ENCODE results near the gene ENTPD8. TPM values are rescaled to one million over a fixed set of nuclear protein-coding genes. Genes with fewer than 3 reads are reported as not detected.
"Not testable (repeated sequence)": the region's sequence is repeated elsewhere in the genome, so short reads cannot be mapped to it uniquely, and the experiment has no call there.

Gene ENTPD8
- total and polyA plus RNA-seq, 4 experiments from 2014 or later = not detected

- Mint-ChIP-seq H3K9me3 (peaks cover 0 to 10% (median 2%) of the 10 kb centered on the region in 8 donors), H3K4me3 (no peak overlapping the region), H3K36me3 (peaks cover 1 to 2% of the 10 kb centered on the region in 2 donors), H3K4me1 (peaks cover 2 to 6% (median 5%) of the 10 kb centered on the region in 4 donors), H3K27ac (no peak overlapping the region), H3K27me3 (no peaks in the 10 kb centered on the region)
- H3K27me3 ChIP-seq (ENCODE audit: insufficient read depth, low read length) = no peaks in the 10 kb centered on the region
- ChIA-PET CTCF (ENCODE audit: partially characterized antibody) (no interaction called here), POLR2A (ENCODE audit: partially characterized antibody) (no interaction called here)
- H3K4me1 ChIP-seq (ENCODE audit: insufficient read depth, low read length) = peaks cover under 1% of the 10 kb centered on the region
- no peak for DNase-seq
- intact Hi-C loops (cut with micrococcal nuclease) = no loop called here
- no peak overlapping the region for H3K4me3 ChIP-seq (ENCODE audit: low read length in 2 of 2)
- no peak overlapping the region for H3K27ac ChIP-seq (ENCODE audit: low read depth, low read length)
- no peaks in the 10 kb centered on the region for H3K36me3 ChIP-seq (ENCODE audit: insufficient read depth, low read length)
- H3K9me3 ChIP-seq (ENCODE audit: control insufficient read depth in 1 of 2, low read length in 2 of 2) = no peaks in the 10 kb centered on the region
Observed at GRCh38 chr9:137467896-137468295, 26.7 kb upstream of the ENTPD8 start.

GRCh38 chr9:137467161-137467581, 26.0 kb upstream of the ENTPD8 start:
- Histone ChIP-seq H3K4me1 (ENCODE audit: insufficient read depth, low read length) (peaks cover 8% of the 10 kb centered on the region), H3K4me3 (ENCODE audit: low read length in 2 of 2) (no peak overlapping the region), H3K27me3 (ENCODE audit: insufficient read depth, low read length) (no peaks in the 10 kb centered on the region), H3K36me3 (ENCODE audit: insufficient read depth, low read length) (no peaks in the 10 kb centered on the region), H3K27ac (ENCODE audit: low read depth, low read length) (no peak overlapping the region), H3K9me3 (ENCODE audit: control insufficient read depth in 1 of 2, low read length in 2 of 2) (no peaks in the 10 kb centered on the region)
- Mint-ChIP-seq H3K9me3 (peaks cover 0 to 4% (median 0%) of the 10 kb centered on the region in 8 donors), H3K4me1 (peaks cover 2 to 7% (median 6%) of the 10 kb centered on the region in 4 donors), H3K27me3 (no peaks in the 10 kb centered on the region), H3K36me3 (no peaks in the 10 kb centered on the region), H3K27ac (no peak overlapping the region), H3K4me3 (no peak overlapping the region)
- ChIA-PET CTCF (ENCODE audit: partially characterized antibody) (no interaction called here), POLR2A (ENCODE audit: partially characterized antibody) (no interaction called here)
- DNase-seq = no peak
- intact Hi-C loops (cut with micrococcal nuclease) = no loop called here

- H3K9me3 Mint-ChIP-seq; intact Hi-C loops (cut with micrococcal nuclease); H3K9me3 ChIP-seq (ENCODE audit: control insufficient read depth in 1 of 2, low read length in 2 of 2); H3K4me3 ChIP-seq (ENCODE audit: low read length in 2 of 2); H3K27ac ChIP-seq (ENCODE audit: low read depth, low read length); H3K27me3 Mint-ChIP-seq; CTCF ChIA-PET (ENCODE audit: partially characterized antibody); DNase-seq; H3K27me3 ChIP-seq (ENCODE audit: insufficient read depth, low read length); POLR2A ChIA-PET (ENCODE audit: partially characterized antibody); H3K36me3 Mint-ChIP-seq; H3K36me3 ChIP-seq (ENCODE audit: insufficient read depth, low read length): not testable (repeated sequence)
- H3K4me1 ChIP-seq (ENCODE audit: insufficient read depth, low read length) = peaks cover 14% of the 10 kb centered on the region
- H3K27ac Mint-ChIP-seq = peak overlapping the region in 2 of 7 donors; percentile 36 to 69
- peaks cover 5 to 12% (median 7%) of the 10 kb centered on the region in 4 donors for H3K4me1 Mint-ChIP-seq
- H3K4me3 Mint-ChIP-seq = peak overlapping the region in 1 of 8 donors; percentile 6
Observed at GRCh38 chr9:137466389-137467085, 25.4 kb upstream of the ENTPD8 start.

DNA sequence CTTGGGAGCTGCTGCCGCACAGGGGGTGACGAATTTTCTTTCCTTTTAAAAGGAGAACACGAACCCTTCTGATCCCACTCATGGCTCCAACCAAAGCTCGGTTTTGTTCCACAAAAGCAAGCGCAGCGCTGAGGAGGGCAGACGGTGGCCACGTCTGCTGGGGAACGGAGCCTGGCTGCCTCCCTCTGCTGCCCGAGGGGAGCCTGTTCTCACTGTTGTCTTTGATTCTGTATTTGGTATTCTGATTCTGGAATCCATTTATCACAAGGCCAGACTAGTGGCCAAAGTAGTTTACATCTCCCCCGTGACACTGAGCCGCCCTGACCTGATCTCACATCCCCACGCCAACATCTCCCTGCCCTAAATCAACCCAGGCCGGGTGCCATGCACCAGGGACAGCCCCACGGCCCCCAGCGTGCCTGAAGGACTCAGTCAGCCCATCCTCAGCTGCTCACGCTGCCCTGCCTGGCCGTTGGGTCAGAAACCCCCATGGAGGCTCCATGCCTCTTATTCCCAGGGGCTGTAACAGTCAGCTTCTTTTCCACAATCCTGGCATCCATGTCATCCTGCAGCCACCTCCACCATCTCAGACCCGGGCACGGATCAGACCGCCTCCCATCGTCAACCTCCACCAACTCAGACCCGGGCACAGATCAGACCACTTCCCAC, 24.7 kb upstream of the ENTPD8 start:
- no peaks in the 10 kb centered on the region for H3K9me3 Mint-ChIP-seq
- intact Hi-C loops (cut with micrococcal nuclease) = no loop called here
- Histone ChIP-seq H3K4me3 (ENCODE audit: low read length in 2 of 2) (no peak overlapping the region), H3K27ac (ENCODE audit: low read depth, low read length) (no peak overlapping the region), H3K36me3 (ENCODE audit: insufficient read depth, low read length) (no peaks in the 10 kb centered on the region), H3K4me1 (ENCODE audit: insufficient read depth, low read length) (peaks cover 21% of the 10 kb centered on the region), H3K9me3 (ENCODE audit: control insufficient read depth in 1 of 2, low read length in 2 of 2) (no peaks in the 10 kb centered on the region), H3K27me3 (ENCODE audit: insufficient read depth, low read length) (no peaks in the 10 kb centered on the region)
- ChIA-PET CTCF (ENCODE audit: partially characterized antibody) (no interaction called here), POLR2A (ENCODE audit: partially characterized antibody) (no interaction called here)
- peak overlapping the region in 1 of 8 donors; percentile 6 for H3K4me3 Mint-ChIP-seq
- DNase-seq = no peak
- no peaks in the 10 kb centered on the region for H3K36me3 Mint-ChIP-seq
- no peaks in the 10 kb centered on the region for H3K27me3 Mint-ChIP-seq
- peak overlapping the region in 1 of 7 donors; percentile 17 for H3K27ac Mint-ChIP-seq
- peaks cover 4 to 12% (median 10%) of the 10 kb centered on the region in 4 donors for H3K4me1 Mint-ChIP-seq

DNA sequence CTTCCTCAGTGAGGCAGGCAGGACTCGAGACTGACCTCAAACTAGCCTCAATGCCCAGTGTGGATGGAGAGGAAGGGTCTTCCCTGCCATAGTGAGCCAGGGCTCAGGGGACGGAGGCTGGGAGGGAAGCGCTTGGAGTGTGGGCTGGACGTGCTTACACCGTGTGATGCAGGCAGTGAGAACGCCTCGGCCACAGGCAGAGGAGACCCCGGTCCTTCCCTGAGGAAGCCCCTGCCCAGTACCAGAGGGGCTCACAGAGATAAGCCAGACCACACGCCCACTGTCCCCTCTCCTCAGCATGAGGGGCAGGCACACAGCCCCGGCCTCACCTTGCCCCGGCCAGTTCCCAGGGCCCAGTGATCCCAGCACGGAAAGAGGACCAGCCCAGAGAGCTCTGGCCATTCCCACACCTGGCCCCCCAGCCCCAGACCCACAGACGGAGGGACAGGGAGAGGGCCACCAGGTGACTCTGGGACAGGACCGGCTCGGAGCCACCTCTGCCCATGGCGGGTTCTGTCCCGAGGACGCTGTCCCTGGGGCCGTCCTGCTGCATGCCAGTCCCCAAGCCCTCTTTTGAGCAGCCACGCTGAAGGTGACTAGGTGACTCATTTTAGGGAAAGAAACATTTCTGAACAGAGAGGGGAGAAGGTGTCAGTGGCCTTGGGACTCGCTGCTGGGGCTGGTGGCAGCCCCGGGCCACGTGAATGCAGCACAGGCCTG, 24.0 kb upstream of the ENTPD8 start:
- no peaks in the 10 kb centered on the region for H3K36me3 Mint-ChIP-seq
- Histone ChIP-seq H3K4me3 (ENCODE audit: low read length in 2 of 2) (no peak overlapping the region), H3K9me3 (ENCODE audit: control insufficient read depth in 1 of 2, low read length in 2 of 2) (no peaks in the 10 kb centered on the region), H3K4me1 (ENCODE audit: insufficient read depth, low read length) (peaks cover 28% of the 10 kb centered on the region), H3K27ac (ENCODE audit: low read depth, low read length) (no peak overlapping the region), H3K36me3 (ENCODE audit: insufficient read depth, low read length) (no peaks in the 10 kb centered on the region), H3K27me3 (ENCODE audit: insufficient read depth, low read length) (no peaks in the 10 kb centered on the region)
- POLR2A ChIA-PET (ENCODE audit: partially characterized antibody) = interaction anchor here (0.7 kb wide), 1 partner anchor 70 kb away, joined by 3 read pairs; no protein-coding TSS in a partner anchor
- H3K9me3 Mint-ChIP-seq = no peaks in the 10 kb centered on the region
- no peaks in the 10 kb centered on the region for H3K27me3 Mint-ChIP-seq
- intact Hi-C loops (cut with micrococcal nuclease) = no loop called here
- CTCF ChIA-PET (ENCODE audit: partially characterized antibody) = no interaction called here
- no peak overlapping the region for H3K27ac Mint-ChIP-seq
- no peak for DNase-seq
- H3K4me1 Mint-ChIP-seq = peaks cover 2 to 12% (median 10%) of the 10 kb centered on the region in 4 donors
- no peak overlapping the region for H3K4me3 Mint-ChIP-seq

DNA sequence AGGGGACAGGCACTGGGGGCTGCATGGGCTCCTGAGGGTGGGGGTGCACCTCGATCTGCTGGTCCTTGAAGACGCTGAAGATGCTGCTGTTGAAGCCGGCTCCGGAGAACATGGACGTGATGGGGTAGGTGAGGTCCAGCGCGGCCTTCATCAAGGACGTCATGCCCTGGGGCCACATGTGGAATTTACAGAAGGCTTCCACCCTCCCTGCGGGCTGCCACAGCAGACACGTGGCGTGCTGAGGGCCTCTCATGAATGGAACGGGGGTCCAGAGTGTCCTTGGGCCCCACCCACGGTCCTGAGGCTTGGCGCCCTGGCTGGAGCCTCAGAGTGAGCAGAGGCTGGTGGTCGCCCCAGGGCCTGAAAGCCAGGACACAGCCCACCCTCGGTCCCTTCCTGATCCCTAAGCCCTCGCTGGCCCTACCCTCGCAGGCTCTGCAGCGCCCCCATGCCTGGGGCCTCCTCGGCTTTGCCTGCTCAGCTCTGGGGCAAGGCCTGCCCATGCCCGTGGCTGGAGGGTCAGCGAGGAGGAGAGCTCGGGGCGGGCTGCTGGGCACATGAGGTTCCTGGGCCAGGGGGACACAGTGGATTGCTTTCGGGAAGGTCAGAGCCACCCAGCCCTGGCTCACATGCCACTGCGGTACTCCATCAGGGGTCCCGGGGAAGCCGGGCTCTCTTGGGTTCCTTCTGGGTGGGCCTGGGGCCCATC, 23.3 kb upstream of the ENTPD8 start:
- H3K9me3 Mint-ChIP-seq = no peaks in the 10 kb centered on the region
- POLR2A ChIA-PET (ENCODE audit: partially characterized antibody) = interaction anchor here (0.7 kb wide), 1 partner anchor 70 kb away, joined by 3 read pairs; no protein-coding TSS in a partner anchor
- no peak overlapping the region for H3K4me3 Mint-ChIP-seq
- no peak for DNase-seq
- CTCF ChIA-PET (ENCODE audit: partially characterized antibody) = no interaction called here
- intact Hi-C loops (cut with micrococcal nuclease) = no loop called here
- no peaks in the 10 kb centered on the region for H3K27me3 ChIP-seq (ENCODE audit: insufficient read depth, low read length)
- H3K36me3 Mint-ChIP-seq = no peaks in the 10 kb centered on the region
- no peaks in the 10 kb centered on the region for H3K27me3 Mint-ChIP-seq
- no peak overlapping the region for H3K4me3 ChIP-seq (ENCODE audit: low read length in 2 of 2)
- H3K4me1 Mint-ChIP-seq = peaks cover 5 to 19% (median 14%) of the 10 kb centered on the region in 4 donors
- peaks cover 35% of the 10 kb centered on the region for H3K4me1 ChIP-seq (ENCODE audit: insufficient read depth, low read length)
- no peaks in the 10 kb centered on the region for H3K9me3 ChIP-seq (ENCODE audit: control insufficient read depth in 1 of 2, low read length in 2 of 2)
- H3K27ac ChIP-seq (ENCODE audit: low read depth, low read length) = no peak overlapping the region
- no peaks in the 10 kb centered on the region for H3K36me3 ChIP-seq (ENCODE audit: insufficient read depth, low read length)
- H3K27ac Mint-ChIP-seq = peak overlapping the region in 1 of 7 donors; percentile 47

DNA sequence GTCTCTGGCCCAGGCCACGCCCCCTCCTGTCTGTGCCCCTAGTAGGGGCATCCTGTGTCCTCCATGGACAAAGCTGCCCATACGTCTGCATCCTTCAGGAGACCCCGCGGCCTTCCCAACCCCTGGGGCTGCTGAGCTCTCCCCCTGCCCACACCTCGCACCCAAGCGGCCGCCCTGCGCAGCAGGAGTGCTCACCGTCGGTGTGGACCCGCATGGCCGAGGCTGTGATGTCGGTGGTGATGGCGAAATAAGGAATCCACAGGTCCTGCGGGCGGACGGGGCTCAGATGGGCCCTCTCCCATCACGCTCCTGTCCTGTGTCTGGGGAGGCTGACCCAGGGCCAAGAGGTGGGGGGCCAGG, 22.8 kb upstream of the ENTPD8 start:
- Histone ChIP-seq H3K9me3 (ENCODE audit: control insufficient read depth in 1 of 2, low read length in 2 of 2) (no peaks in the 10 kb centered on the region), H3K4me1 (ENCODE audit: insufficient read depth, low read length) (peaks cover 37% of the 10 kb centered on the region), H3K4me3 (ENCODE audit: low read length in 2 of 2) (no peak overlapping the region), H3K27me3 (ENCODE audit: insufficient read depth, low read length) (no peaks in the 10 kb centered on the region), H3K27ac (ENCODE audit: low read depth, low read length) (no peak overlapping the region), H3K36me3 (ENCODE audit: insufficient read depth, low read length) (no peaks in the 10 kb centered on the region)
- no peaks in the 10 kb centered on the region for H3K36me3 Mint-ChIP-seq
- ChIA-PET CTCF (ENCODE audit: partially characterized antibody) (no interaction called here), POLR2A (ENCODE audit: partially characterized antibody) (no interaction called here)
- DNase-seq = no peak
- intact Hi-C loops (cut with micrococcal nuclease) = no loop called here
- H3K27me3 Mint-ChIP-seq = no peaks in the 10 kb centered on the region
- no peaks in the 10 kb centered on the region for H3K9me3 Mint-ChIP-seq
- H3K27ac Mint-ChIP-seq = peak overlapping the region in 1 of 7 donors; percentile 41
- peaks cover 5 to 20% (median 14%) of the 10 kb centered on the region in 4 donors for H3K4me1 Mint-ChIP-seq
- peak overlapping the region in 1 of 8 donors; percentile 46 for H3K4me3 Mint-ChIP-seq

All from CD4-positive, alpha-beta memory T cell (primary cell).